ENCODE measurements around the gene PIGW.

DNA sequence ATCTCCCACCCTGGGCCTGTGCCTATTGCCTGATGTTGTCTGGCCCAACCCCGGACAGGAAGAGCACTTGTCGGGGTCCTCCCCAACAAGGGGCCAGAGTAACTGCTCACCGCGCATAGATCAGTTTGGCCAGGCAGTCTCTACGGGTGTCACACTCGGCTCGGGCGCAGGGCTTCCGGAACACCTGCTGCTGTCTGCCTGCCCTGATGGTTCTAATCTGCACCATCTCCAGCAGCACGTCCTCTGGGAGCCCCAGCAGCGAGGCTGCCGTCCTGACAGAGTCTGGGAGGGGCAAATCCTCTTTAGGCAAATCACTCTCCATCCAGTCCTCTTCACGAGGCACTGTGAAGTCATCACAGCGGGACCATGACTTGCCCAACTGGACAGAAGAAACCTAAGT is 24.2 kb upstream of the PIGW start:
- TF ChIP-seq EZH2 (IDR thresholded peaks at IDR 0.05; ENCODE audit: borderline replicate concordance) = no peak
- TF ChIP-seq, protein P1, sequence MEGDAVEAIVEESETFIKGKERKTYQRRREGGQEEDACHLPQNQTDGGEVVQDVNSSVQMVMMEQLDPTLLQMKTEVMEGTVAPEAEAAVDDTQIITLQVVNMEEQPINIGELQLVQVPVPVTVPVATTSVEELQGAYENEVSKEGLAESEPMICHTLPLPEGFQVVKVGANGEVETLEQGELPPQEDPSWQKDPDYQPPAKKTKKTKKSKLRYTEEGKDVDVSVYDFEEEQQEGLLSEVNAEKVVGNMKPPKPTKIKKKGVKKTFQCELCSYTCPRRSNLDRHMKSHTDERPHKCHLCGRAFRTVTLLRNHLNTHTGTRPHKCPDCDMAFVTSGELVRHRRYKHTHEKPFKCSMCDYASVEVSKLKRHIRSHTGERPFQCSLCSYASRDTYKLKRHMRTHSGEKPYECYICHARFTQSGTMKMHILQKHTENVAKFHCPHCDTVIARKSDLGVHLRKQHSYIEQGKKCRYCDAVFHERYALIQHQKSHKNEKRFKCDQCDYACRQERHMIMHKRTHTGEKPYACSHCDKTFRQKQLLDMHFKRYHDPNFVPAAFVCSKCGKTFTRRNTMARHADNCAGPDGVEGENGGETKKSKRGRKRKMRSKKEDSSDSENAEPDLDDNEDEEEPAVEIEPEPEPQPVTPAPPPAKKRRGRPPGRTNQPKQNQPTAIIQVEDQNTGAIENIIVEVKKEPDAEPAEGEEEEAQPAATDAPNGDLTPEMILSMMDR (IDR thresholded peaks at IDR 0.05; ENCODE audit: poor library complexity) = no peak

Measured in hepatocyte (in vitro differentiated cells).